ENCODE results near the gene TEAD1.

Gene TEAD1

GRCh38 chr11:12634329-12634728, 39.9 kb upstream of the TEAD1 start:
- TF ChIP-seq, protein P1, sequence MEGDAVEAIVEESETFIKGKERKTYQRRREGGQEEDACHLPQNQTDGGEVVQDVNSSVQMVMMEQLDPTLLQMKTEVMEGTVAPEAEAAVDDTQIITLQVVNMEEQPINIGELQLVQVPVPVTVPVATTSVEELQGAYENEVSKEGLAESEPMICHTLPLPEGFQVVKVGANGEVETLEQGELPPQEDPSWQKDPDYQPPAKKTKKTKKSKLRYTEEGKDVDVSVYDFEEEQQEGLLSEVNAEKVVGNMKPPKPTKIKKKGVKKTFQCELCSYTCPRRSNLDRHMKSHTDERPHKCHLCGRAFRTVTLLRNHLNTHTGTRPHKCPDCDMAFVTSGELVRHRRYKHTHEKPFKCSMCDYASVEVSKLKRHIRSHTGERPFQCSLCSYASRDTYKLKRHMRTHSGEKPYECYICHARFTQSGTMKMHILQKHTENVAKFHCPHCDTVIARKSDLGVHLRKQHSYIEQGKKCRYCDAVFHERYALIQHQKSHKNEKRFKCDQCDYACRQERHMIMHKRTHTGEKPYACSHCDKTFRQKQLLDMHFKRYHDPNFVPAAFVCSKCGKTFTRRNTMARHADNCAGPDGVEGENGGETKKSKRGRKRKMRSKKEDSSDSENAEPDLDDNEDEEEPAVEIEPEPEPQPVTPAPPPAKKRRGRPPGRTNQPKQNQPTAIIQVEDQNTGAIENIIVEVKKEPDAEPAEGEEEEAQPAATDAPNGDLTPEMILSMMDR (IDR thresholded peaks at IDR 0.05; ENCODE audit: low read depth, low read length) = no peak
- no peak for DNase-seq (ENCODE audit: extremely low read depth, low read depth)

DNA sequence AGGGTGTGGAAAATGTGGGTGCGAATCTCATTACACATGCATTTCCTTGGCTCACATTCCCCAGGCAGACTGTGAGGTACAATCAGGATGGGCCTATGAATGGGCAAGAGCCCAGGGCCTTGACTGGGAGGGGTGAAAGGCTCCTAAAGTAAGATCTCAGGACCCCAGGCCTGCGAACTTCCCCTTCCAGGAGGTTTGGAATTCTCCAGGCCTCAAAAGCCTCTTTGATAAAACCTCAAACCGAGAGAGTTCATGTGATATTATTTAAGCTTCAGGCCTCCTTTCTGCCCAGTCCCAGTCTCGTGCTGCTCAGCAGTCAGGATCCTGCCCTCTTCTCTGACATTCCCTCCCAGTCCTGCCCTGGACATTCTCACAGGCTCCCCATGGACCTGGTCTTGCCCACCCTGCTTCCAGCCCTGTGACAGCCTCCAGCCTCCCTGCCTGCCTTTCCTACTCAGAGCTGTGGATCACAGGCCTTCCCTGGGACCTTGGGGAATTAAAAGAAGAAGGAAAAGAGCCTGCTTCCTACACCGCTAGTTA, 37.3 kb upstream of the TEAD1 start:
- TF ChIP-seq, protein P1 (IDR thresholded peaks at IDR 0.05; ENCODE audit: low read depth, low read length) = no peak
- DNase-seq (ENCODE audit: extremely low read depth, low read depth) = no peak

GRCh38 chr11:12639388-12639787, 34.8 kb upstream of the TEAD1 start:
- TF ChIP-seq, protein P1 (IDR thresholded peaks at IDR 0.05; ENCODE audit: low read depth, low read length) = no peak
- DNase-seq (ENCODE audit: extremely low read depth, low read depth) = no peak

GRCh38 chr11:12640355-12640754, 33.9 kb upstream of the TEAD1 start:
- TF ChIP-seq, protein P1 (IDR thresholded peaks at IDR 0.05; ENCODE audit: low read depth, low read length) = no peak
- DNase-seq (ENCODE audit: extremely low read depth, low read depth) = no peak

- DNase-seq (ENCODE audit: extremely low read depth, low read depth) = no peak
- TF ChIP-seq, protein P1 (IDR thresholded peaks at IDR 0.05; ENCODE audit: low read depth, low read length) = no peak
Measured at GRCh38 chr11:12640926-12641849, 33.0 kb upstream of the TEAD1 start.

GRCh38 chr11:12642040-12642439, 32.2 kb upstream of the TEAD1 start:
- TF ChIP-seq, protein P1 (IDR thresholded peaks at IDR 0.05; ENCODE audit: low read depth, low read length) = no peak
- DNase-seq (ENCODE audit: extremely low read depth, low read depth) = no peak

GRCh38 chr11:12642806-12643428, 31.3 kb upstream of the TEAD1 start:
- DNase-seq (ENCODE audit: extremely low read depth, low read depth) = no peak

More at GRCh38 chr11:12642806-12643428, 31.3 kb upstream of the TEAD1 start:
- TF ChIP-seq, protein P1 (IDR thresholded peaks at IDR 0.05; ENCODE audit: low read depth, low read length) = no peak
